8988T (cell line): Measurements from ENCODE around the gene TSPAN15.

Source experiments
- DNase-seq: peaks from one replicate; pipeline ENCODE4 v3.0.0; 2011

TSPAN15 gene

DNA sequence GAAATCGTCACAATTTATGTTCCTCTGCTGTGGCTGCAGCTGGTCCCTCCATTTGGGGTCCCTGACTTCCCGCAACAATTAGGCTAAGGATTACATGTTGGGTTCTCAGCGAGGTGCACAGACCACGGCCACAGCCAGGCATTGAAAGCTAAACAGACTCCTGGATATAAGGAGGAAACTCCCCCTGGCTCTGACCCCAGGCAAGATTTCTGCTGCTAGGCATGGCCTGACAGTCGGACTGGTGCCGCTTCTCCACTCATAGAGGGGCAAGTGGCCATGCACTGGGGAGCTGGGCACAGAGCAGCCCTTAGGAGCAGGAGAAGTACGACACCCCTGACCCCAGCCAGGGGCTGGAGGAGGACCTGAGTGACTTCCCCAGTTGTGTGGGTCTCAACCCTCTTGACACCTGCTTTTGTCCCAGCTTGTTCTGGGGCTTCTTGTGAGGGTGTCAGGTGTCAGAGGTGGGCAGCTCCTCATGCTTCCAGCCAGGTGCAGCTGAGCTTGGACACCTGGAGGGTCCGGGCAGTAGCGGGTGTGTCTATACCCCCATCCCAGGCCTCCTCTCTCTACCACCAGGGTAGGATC is 38.3 kb downstream of the TSPAN15 start:
- no peak for DNase-seq

GRCh38 chr10:69490876-69491275 is 39.6 kb downstream of the TSPAN15 start:
- no peak for DNase-seq

GRCh38 chr10:69491611-69492010 is 40.3 kb downstream of the TSPAN15 start:
- DNase-seq = no peak

GRCh38 chr10:69492091-69492745 is 41.0 kb downstream of the TSPAN15 start:
- no peak for DNase-seq

DNA sequence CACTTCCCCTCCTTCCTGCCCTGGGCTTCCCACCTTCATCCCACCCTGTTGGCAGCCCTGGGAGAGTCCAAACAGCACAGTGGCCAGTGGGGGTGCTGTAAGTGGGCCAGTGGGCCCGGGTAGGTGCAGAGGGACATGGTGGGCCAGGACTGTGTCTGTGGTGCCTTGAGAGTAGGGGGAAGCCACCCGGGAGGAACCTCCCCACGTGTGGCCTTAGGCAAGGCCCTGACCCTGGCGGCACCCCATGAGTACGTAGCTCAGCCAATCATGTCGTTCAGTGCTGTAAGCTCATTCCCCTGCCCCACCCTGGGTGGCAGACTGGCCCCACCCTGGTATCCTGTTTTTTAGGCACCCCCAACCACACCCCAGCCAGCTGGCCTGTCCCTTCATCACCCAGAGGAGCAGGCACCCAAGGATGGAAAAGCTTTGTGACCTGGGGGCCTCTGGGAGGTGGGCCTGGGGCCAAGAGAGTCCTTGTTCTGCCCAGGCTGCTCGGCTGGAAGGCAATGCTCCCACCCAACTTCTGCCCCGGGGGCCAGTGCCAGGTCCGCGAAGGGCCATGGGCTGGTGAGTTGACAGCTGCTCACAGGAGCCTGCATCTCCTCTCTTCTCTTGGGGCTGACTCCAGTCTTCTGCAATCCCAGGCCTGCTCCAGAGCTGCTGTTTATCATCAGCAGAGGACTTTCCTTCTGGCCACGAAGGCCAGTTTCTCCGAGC is 41.6 kb downstream of the TSPAN15 start:
- no peak for DNase-seq

DNA sequence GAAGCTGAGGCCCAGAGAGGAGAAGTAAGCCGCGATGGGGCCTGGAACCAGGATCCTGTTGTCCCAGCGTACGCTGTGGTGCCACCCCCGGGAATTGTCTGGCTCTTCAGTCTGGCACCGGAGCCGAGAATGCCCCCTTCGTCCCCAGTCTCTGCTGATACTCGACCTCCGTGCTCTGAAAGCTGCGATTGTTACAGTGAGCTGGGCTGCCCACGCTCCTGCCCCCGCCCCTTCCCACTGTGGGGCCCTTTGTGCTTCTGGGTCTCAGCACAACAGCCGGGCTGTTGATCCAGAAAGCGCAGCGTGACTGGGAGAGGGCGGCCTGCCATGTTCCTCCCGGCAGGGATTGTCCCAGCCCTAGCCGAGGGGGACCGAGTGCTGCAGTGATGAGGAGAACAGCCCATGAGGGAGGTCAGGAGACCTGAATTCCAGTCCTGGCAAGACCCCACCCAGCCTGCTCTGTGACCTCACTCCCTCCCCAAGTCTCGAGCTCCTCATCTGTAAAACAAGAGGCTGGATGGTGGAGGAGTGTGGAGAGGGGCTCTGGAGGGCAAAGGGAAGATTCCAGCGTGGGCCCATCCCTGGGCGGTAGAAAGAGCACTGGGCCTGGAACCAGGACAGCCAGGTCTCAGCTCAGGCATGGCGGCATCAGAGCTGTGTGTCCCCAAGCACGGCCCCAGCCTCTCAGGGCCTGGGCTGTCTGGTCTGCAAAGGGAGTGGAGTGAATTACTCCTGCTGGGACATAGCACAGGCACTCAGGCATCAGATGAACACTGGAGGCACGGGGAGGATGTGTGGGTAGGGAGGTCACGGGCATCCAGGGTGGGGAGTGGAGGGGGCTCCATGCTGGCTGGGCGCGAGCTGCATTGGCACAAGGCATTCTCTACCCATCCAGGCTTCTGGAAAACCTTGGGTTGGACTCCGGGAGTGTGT is 43.6 kb downstream of the TSPAN15 start:
- DNase-seq = no peak

DNA sequence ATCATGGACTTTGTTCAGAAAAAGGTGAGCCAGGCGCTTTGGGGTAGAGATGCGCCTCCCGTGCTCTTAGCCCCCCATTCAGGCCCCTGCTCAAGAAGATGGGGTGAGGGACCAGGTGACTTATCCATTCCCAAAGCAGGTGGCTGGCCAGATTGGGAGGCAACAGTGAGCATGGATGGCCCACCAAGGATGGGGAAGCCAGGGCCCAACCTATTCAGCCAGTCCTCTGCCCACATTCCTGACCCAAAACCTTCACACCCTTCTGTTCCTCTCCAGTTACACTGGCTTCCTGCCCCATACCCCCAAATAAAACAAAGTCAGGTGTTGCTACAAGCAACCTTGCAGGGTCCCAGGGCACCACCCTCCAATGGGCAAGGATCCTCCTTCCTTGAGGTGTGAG is 44.4 kb downstream of the TSPAN15 start:
- DNase-seq = no peak

GRCh38 chr10:69496352-69497230 is 45.3 kb downstream of the TSPAN15 start:
- DNase-seq = no peak

GRCh38 chr10:69497231-69497561 is 45.9 kb downstream of the TSPAN15 start:
- DNase-seq = no peak

DNA sequence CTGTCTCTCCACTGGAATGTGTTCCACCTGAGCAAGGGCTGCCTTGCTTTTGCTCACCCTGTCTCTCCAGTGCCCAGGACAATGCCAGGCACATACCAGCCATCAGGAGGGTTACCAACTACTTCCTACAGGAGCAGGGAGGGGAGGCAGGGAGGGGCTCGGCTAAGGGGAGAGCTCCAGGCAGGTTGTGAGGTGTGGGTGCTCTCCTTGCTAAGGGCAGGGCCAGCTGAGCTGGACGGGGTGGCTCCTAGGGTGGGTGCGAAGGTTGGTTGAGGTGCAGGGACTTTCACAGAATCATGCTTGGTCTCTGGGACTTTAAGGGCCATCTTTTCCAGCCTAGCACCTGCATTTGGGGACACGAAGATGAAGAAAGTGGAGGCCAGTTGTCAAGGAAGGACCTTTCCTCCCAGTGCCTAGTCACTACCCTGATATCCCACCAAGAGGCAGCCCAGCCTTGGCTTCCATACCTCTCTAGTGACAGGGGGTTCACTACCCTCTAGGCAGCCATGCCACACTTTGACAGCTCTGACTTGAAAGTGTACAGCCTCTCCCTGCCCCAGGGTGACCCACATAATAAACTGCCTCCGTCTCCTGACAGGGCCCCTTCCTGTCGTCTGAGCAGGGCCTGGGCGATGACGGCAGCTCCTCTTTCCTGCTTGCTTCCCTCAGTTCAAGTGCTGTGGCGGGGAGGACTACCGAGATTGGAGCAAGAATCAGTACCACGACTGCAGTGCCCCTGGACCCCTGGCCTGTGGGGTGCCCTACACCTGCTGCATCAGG is 46.5 kb downstream of the TSPAN15 start:
- no peak for DNase-seq

DNA sequence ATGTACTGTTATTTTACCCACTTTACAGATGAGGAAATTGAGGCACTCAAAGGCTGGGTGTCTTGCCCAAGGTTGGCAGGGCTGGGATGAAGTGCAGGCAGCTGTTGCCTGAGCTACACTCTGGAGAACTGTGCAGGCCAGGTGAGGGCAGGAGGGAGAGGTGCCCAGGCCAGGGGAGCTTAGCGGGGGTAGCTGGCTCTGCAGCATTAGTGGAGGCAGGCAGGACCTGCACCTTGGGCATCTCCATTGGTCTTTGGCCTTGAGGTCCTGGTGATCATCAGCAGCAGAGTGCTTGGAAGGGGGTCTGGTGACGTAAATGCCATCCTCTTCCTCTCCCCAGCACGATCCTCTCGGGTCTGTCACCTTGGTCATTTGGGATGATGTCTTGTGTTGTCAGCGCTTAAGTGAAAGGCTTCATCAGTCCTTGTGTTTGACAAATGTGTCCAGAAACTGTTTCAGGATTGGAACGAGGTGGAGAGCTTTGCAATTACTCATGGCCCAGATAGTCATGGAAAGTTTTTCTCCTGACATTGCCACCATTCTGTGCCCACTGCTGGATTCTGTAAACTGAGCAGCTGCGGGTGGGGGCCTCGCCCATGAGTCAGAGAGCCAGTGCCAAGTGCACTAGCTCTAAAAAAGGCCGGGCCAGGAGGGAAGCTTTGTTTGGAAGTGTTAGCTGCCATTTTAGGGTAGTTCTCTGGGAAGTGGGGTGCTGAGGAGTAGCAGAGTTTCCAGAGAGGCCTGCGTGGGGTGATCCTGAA is 47.6 kb downstream of the TSPAN15 start:
- DNase-seq = no peak

DNA sequence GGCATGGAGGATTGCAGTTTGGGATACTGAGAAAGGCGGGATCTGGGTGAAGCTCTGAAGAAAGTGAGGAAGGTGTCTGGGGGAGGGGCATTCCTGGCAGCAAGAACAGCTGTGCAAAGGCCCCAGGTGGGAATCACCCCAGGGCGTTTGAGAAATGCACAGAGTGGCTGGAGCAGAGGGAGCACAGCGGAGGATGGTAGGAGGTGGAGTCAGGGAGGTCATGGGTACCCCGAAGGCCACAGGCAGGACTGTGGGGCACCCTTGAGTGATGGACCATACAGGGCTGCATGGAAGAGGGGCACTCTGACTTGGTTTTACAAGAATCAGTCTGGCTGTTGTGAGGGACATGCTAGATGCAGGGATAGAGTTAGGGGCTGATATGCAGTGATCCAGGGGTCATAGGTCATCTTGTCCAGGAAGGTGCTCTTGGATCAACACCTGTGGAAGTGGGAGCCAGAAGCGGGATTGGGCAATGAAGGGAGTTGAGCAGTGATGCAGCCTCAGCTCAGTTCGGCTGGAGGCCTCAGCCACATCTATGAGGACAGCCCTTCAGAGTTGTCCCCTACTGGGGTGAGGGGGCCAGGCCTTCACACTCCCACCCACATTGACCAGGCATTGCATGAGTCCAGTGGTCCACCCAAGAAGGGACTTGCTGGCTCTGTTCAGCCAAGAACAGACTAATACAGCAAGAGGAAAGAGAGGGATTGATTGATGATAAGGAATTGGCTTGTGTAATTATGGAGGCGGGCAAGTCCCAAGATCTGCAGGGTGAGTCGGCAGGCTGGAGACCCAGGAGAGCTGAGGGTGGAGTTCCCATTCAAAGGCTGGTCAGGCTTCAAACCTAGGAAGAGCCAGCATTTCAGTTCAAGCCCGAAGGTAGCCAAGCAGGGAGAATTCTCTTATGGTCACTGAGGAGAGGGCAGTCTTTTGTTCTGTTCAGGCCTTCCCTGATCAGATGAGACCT is 48.7 kb downstream of the TSPAN15 start:
- DNase-seq = no peak

DNA sequence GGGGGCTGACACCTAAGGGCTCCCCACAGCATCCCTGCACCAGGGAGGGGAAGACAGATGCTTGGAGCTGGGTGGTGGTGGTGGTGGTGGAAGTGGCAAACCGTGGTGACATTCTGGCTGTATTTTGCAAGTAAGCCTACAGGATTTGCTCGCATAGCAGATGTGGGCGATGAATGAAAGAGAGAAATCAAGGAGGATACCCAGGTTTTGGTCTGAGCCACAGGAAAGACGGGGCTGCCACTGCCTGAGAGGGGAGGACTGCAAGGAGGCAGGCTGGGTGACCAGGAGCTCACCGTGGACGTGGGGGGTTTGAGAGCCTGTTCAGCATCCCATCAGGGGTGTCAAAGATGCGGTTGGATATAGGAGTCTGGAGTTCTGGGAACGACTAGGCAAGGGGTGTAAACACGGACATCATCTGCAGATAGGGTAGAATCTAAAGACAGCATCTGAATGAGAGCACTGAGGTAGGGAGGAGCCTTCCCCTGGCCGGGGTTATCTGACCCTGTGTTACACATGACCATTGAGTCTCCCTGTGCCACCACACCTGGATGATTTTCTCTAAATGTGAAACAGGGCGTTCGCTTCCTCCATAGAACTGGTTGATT is 49.7 kb downstream of the TSPAN15 start:
- no peak for DNase-seq

DNA sequence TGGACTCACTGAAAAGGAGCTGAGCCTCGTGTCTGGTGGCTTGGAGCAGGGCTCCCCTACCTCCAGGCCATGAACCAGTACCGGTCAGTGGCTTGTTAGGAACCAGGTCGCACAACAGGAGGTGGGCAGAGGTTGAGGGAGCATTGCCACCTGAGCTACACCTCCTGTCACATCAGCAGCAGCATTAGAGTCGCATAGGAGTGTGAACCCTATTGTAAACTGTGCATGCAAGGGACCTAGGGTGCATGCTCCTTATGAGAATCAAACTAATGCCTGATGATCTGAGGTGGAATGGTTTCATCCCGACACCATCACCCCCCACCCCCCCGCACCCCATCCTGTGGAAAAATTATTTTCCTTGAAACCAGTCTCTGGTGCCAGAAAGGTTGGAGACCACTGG is 50.4 kb downstream of the TSPAN15 start:
- DNase-seq = no peak

DNA sequence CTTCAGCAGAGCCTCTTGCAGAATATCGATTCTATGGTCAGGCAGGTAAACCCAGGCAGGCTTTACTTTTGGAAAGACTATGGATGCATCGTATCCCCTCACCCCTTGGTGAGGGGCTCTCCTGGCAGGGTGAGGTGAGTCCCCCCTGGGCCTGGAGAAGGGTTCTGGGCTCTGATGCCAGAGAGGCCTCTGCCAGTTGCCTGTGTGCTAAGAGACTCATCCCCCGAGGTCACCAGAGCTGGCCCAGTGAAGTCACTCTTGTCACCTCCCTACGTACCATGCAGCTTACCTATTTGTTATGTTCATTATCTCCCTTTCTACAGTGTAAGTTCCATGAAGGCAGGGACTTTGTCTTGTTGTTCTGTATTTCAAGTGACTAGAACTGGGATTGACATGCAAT is 51.3 kb downstream of the TSPAN15 start:
- DNase-seq = no peak

GRCh38 chr10:69503001-69503895 is 52.0 kb downstream of the TSPAN15 start:
- DNase-seq = no peak

GRCh38 chr10:69503896-69504265 is 52.6 kb downstream of the TSPAN15 start:
- DNase-seq = no peak
